Left renal pelvis (tissue), 4 donors: Measurements from ENCODE around the gene RPL13. TPM values are rescaled to one million over a fixed set of nuclear protein-coding genes. Genes with fewer than 3 reads are reported as not detected.
"Not testable (repeated sequence)": the region's sequence is repeated elsewhere in the genome, so short reads cannot be mapped to it uniquely, and the experiment has no call there.

Experiments used
- DNase-seq, 4 donors: peaks; one replicate each; pipeline ENCODE4 v3.0.0-alpha.2; 2013; ENCODE audit warnings: low read depth in 4 of 4, low spot score in 3 of 4
- polyA plus RNA-seq, 4 donors: library from polyadenylated mRNA; unstranded; fragments of 120-200 nt; gene quantifications; one replicate each; pipeline ENCODE4 v1.2.1, GENCODE V29; 2013; ENCODE audit not compliant: insufficient read length in 4 of 4

RPL13 gene
- polyA plus RNA-seq, 4 donors = 1,612 to 2,647 (median 1,789) TPM

- DNase-seq = no peak
Measured at GRCh38 chr16:89575247-89576152, 15.0 kb downstream of the RPL13 start, which contains the start of gene CPNE7. CPNE7 (plus strand) TSS chr16:89575758; CDS start chr16:89575898, 140 bp downstream.

GRCh38 chr16:89576153-89577054 lies 15.9 kb downstream of the RPL13 start:
- no peak for DNase-seq

- DNase-seq = no peak
Measured at GRCh38 chr16:89577055-89577759, 16.7 kb downstream of the RPL13 start.

GRCh38 chr16:89579351-89579750 lies 18.9 kb downstream of the RPL13 start:
- no peak for DNase-seq

GRCh38 chr16:89581045-89581695 lies 20.7 kb downstream of the RPL13 start:
- no peak for DNase-seq

- no peak for DNase-seq
Measured at GRCh38 chr16:89581861-89582563, 21.5 kb downstream of the RPL13 start.

GRCh38 chr16:89582614-89583196 lies 22.2 kb downstream of the RPL13 start:
- DNase-seq = no peak

GRCh38 chr16:89583197-89583894 lies 22.9 kb downstream of the RPL13 start:
- DNase-seq = no peak

- no peak for DNase-seq
Measured at GRCh38 chr16:89583895-89584644, 23.6 kb downstream of the RPL13 start.

GRCh38 chr16:89584768-89585549 lies 24.5 kb downstream of the RPL13 start:
- DNase-seq = no peak

- no peak for DNase-seq
Measured at GRCh38 chr16:89586218-89586617, 25.7 kb downstream of the RPL13 start.

GRCh38 chr16:89586853-89587252 lies 26.4 kb downstream of the RPL13 start:
- no peak for DNase-seq

GRCh38 chr16:89587676-89588075 lies 27.2 kb downstream of the RPL13 start:
- not testable (repeated sequence) for DNase-seq

- DNase-seq = no peak
Measured at GRCh38 chr16:89588413-89589109, 28.1 kb downstream of the RPL13 start.

GRCh38 chr16:89589241-89589926 lies 28.9 kb downstream of the RPL13 start:
- DNase-seq = no peak

- no peak for DNase-seq
Measured at GRCh38 chr16:89593841-89594240, 33.4 kb downstream of the RPL13 start.
